Spleen (tissue), 7 donors: Measurements from ENCODE around the gene MACROD2.

Experiments used
- CTCF ChIP-seq, 11 experiments: fragments of 200-600 bp in 7 of 11; fragments of 450-650 bp in 4 of 11; sonication (generic) in 4 of 11; IDR thresholded peaks in 8 of 11; conservative IDR thresholded peaks in 3 of 11; 1 replicate in 7 of 11; 2 replicates in 4 of 11; pipeline versions ENCODE4 v1.4.0 to v1.8.0; 2016 to 2021; ENCODE audit warnings: antibody characterized with exemption in 11 of 11, inconsistent platforms in 4 of 11, mild to moderate bottlenecking in 1 of 11
- POLR2A ChIP-seq, 3 donors: fragments of 450-650 bp; IDR thresholded peaks; one replicate each; pipeline ENCODE4 v1.5.1; 2017; ENCODE audit warnings: antibody characterized with exemption in 3 of 3, mild to moderate bottlenecking in 1 of 3
- donor health status: DM: no; HTN: no; CAD: no; lungs with moderate emphysema.
- donor health status: DM: no; HTN: no; CAD: no.
- donor health status: DM: no; HTN: no; CAD: no.

GRCh38 chr20:15482525-15482924 is 1487.2 kb downstream of the MACROD2 start:
- TF ChIP-seq POLR2A (IDR thresholded peaks at IDR 0.05) (no peak), CTCF (IDR thresholded peaks at IDR 0.05 in 8 of 11, conservative IDR thresholded peaks at IDR 0.05 in 3 of 11) (no peak)
